Mucosa of descending colon (tissue), 3 donors: ENCODE measurements around the gene LAMA2. TPM values are rescaled to one million over a fixed set of nuclear protein-coding genes. Genes with fewer than 3 reads are reported as not detected.

Experiments used
- ATAC-seq: fragments of 200-7000 bp; cut with Tn5 transposase; one replicate; pipeline ENCODE4 v1.9.1; 2020; ENCODE audit warnings: mild to moderate bottlenecking, moderate library complexity
- DNase-seq, 3 donors: peaks; one replicate each; pipeline ENCODE4 v3.0.0-alpha.2; 2020
- H3K36me3 ChIP-seq: fragments of 200-600 bp; one replicate; pipeline ENCODE4 v1.8.0; 2021; ENCODE audit warnings: low read depth, mild to moderate bottlenecking
- H3K4me1 ChIP-seq: fragments of 200-600 bp; one replicate; pipeline ENCODE4 v1.8.0; 2021; ENCODE audit warnings: low read depth, mild to moderate bottlenecking
- H3K4me3 ChIP-seq: fragments of 200-600 bp; one replicate; pipeline ENCODE4 v1.8.0; 2021; ENCODE audit warnings: mild to moderate bottlenecking
- H3K9me3 ChIP-seq: fragments of 200-600 bp; one replicate; pipeline ENCODE4 v1.8.0; 2021; ENCODE audit warnings: mild to moderate bottlenecking
- intact Hi-C, 2 donors: fragments of 100-400 bp; cut with DNase I in 1 of 2; cut with micrococcal nuclease in 1 of 2; formaldehyde crosslinking; loops; one replicate each; pipeline versions ENCODE4 v1.11.0 to v1.11.1; 2022; cut with DNase I, micrococcal nuclease
- total RNA-seq, 3 donors: library from RNA; stranded (reverse); fragmentation: NEBNext Ultra II Directional in 2 of 3; extraction: Animal tissue kit (Norgen Biotek cat#: 25700) in 2 of 3; gene quantifications; one replicate each; pipeline versions ENCODE4 v1.2.1 to v1.2.4, GENCODE V29; 2021 to 2023
- TF ChIP-seq, protein P1 (sequence below): fragments of 200-600 bp; IDR thresholded peaks from one replicate; pipeline ENCODE4 v1.8.0; 2022; ENCODE audit warnings: antibody characterized with exemption, mild to moderate bottlenecking
- donor health status: DM: no; HTN: no; CAD: no; lungs with moderate emphysema.
- donor health status: DM: no; HTN: no; CAD: no.
- donor health status: DM: no; HTN: yes; CAD: no.

Gene LAMA2
- total RNA-seq, 3 donors from 2014 or later = 3.6 to 29.4 (median 18.4) TPM

DNA sequence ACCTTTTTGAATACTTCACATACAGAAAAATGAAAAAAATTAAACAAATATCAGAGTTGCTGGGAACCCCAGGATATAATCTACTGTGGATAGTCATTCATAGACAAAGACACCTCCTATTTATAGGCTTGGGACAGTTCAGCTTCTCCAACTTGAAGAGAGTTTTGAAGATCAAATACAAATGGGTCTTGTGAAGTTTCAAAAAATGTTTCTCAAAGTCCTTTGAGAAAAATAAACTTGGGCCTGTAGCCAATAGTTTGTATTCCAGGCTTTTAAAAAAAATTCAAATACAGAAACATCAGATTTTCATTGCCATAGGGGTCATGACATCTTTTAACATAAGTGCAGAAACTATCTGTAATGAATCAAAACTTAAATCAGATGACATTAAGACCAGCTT lies 334.8 kb downstream of the LAMA2 start:
- Histone ChIP-seq H3K36me3 (no peaks in the 10 kb centered on the region), H3K4me3 (no peak overlapping the region), H3K4me1 (no peaks in the 10 kb centered on the region), H3K9me3 (no peaks in the 10 kb centered on the region)
- DNase-seq (no peak), ATAC-seq (no peak)
- TF ChIP-seq, protein P1, sequence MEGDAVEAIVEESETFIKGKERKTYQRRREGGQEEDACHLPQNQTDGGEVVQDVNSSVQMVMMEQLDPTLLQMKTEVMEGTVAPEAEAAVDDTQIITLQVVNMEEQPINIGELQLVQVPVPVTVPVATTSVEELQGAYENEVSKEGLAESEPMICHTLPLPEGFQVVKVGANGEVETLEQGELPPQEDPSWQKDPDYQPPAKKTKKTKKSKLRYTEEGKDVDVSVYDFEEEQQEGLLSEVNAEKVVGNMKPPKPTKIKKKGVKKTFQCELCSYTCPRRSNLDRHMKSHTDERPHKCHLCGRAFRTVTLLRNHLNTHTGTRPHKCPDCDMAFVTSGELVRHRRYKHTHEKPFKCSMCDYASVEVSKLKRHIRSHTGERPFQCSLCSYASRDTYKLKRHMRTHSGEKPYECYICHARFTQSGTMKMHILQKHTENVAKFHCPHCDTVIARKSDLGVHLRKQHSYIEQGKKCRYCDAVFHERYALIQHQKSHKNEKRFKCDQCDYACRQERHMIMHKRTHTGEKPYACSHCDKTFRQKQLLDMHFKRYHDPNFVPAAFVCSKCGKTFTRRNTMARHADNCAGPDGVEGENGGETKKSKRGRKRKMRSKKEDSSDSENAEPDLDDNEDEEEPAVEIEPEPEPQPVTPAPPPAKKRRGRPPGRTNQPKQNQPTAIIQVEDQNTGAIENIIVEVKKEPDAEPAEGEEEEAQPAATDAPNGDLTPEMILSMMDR = no peak
- intact Hi-C loops = no loop called here

DNA sequence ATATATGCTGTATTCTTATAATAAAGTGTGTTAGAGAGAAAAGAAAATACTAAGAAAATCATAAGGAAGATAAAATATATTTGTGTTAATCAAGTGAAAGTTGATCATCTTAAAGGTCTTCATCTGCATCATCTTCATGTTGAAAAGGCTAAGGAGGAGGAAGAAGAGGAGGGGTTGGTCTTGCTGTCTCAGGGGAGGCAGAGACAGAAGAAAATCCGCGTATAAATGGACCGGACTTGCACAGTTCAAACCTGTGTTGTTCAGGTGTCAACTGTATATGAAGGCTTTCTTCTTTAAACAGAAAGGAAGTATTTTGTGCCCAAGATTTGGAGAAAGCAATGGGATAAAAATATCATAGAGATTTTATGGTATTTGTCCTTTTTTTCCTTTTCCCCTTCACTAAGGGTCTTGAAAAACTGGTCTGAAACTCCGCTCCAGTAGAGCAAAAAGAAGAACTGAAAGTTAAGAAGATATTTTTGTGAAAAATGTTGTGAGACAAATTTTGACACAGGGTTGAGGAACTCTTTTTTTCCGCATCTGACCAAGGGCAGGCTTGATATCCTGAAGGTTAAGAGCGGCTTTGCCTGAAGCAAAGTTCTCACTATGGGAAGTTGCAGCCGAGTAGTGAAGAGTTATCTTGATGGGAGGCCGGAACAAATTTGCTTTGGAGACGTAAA lies 350.7 kb downstream of the LAMA2 start:
- no peak for DNase-seq
- no peaks in the 10 kb centered on the region for H3K36me3 ChIP-seq
- no peak overlapping the region for H3K4me3 ChIP-seq
- ATAC-seq = no peak
- no peaks in the 10 kb centered on the region for H3K4me1 ChIP-seq
- TF ChIP-seq, protein P1 = no peak
- no peaks in the 10 kb centered on the region for H3K9me3 ChIP-seq
- intact Hi-C loops = no loop called here

DNA sequence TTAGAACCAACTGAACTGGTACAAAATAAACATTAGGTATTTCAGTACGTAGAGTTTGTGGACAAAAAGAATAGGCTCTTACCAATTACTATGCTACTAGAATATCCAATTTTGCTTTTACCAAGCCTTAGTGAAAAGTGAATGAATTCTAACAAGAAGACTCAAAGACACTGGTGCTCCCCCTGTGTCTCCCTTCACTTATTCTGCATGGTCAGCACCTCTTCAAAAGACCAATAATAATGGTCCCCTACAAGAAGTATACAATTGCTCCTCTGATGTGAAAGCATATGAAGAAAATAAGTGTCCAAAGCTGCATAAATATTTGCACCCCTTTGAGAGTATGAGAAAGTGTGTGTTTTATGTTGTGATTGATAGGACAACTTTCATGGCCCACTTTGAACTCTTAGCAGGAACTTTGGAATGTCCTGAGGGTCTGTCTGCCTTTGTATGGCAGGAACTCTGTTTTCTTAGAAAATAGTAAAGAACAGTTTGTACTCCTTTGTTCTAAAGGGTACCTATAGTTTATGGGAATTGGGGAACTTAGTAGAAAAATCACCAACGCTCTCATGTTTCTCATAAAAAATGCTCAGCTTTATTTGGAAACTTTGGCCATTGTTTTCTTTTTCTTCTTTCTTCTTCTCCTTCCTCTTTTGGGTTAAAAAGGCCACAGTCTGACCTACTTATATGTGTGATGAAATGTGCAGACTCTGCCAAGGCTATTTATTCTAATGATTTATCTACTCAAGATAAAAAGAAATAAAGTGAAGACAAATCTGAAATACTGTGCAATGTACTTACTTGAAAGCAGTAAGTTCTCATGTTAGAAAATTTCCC lies 352.4 kb downstream of the LAMA2 start:
- H3K4me3 ChIP-seq = no peak overlapping the region
- DNase-seq = no peak
- intact Hi-C loops = no loop called here
- TF ChIP-seq, protein P1 = no peak
- no peaks in the 10 kb centered on the region for H3K36me3 ChIP-seq
- no peaks in the 10 kb centered on the region for H3K9me3 ChIP-seq
- no peak for ATAC-seq
- H3K4me1 ChIP-seq = no peaks in the 10 kb centered on the region

DNA sequence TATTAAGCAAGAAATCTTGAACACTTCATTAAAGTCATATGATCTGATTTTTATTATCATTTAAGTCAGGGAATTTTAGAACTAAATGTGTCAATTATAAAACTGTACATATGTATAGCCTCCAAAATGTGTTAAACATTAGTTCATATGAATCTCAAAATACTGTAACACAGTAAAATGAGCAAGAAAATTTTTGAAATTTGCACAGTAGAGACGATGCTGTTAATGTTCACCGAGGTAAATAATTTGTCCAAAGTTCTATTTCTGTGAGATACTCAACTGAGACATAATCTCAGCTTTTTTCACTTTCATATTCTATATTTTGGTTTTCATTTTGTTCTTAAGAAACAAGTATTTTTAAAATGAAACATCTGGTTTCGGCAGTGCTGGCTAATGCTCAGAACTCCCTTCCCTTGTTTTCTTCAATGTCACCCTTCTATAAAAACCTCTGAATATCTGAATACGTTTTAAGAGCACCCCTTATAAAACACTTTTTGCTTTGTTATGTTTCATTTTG lies 353.1 kb downstream of the LAMA2 start:
- intact Hi-C loops = no loop called here
- no peak for ATAC-seq
- H3K4me3 ChIP-seq = no peak overlapping the region
- TF ChIP-seq, protein P1 = no peak
- H3K4me1 ChIP-seq = no peaks in the 10 kb centered on the region
- H3K9me3 ChIP-seq = no peaks in the 10 kb centered on the region
- H3K36me3 ChIP-seq = no peaks in the 10 kb centered on the region
- no peak for DNase-seq

DNA sequence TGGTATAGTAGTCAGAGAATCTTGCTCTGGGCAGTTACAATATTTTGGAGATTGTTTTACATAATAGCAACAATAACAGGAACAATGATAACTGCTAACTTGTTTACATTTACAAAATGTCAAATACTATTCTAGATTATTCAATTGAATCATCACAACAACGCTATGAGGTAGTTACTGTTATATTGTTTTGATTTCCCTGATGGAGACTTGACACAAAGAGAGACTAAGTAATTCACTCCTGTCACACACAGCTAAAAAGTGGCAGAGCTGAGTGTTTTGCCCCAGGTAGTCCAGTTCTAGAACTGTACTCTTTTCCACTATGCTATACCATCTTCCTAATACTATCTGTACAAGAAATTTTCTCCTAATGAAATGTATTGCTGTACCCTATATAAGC lies 356.1 kb downstream of the LAMA2 start:
- H3K4me3 ChIP-seq = no peak overlapping the region
- no peaks in the 10 kb centered on the region for H3K9me3 ChIP-seq
- TF ChIP-seq, protein P1 = no peak
- no peaks in the 10 kb centered on the region for H3K4me1 ChIP-seq
- intact Hi-C loops = no loop called here
- DNase-seq (no peak), ATAC-seq (no peak)
- H3K36me3 ChIP-seq = no peaks in the 10 kb centered on the region
